ENCODE measurements around the gene PMEPA1. TPM values are rescaled to one million over a fixed set of nuclear protein-coding genes. Genes with fewer than 3 reads are reported as not detected.
A peak's percentile ranks its signal among the peaks of the same experiment; 100 is the strongest.

PMEPA1 gene
- polyA plus RNA-seq, 2 of the 4 experiments (the other 2 are of a cell fraction): 131 to 147 TPM

- Histone ChIP-seq H3K4me3 (no peak overlapping the region), H3K27ac (peak overlapping the region in 1 of 2 experiments; percentile 24; a peak in 1 of 6 replicates), H3K4me1 (peaks cover 79% of the 10 kb centered on the region), H3K4me2 (no peak overlapping the region), H3K9me3 (no peaks in the 10 kb centered on the region)
- no peak for TF ChIP-seq JUN (IDR thresholded peaks at IDR 0.05)
- TF ChIP-seq JUNB (IDR thresholded peaks at IDR 0.05): no peak
- TF ChIP-seq GATA3 (IDR thresholded peaks at IDR 0.05; ENCODE audit: borderline replicate concordance): no peak
- TF ChIP-seq ATOH8 (CRISPR knock-in tag; IDR thresholded peaks at IDR 0.05; ENCODE audit: low read depth): no peak
- TF ChIP-seq HOXB13 (CRISPR knock-in tag; IDR thresholded peaks at IDR 0.05; ENCODE audit: low read depth): no peak
- no peak for TF ChIP-seq CHD2 (IDR thresholded peaks at IDR 0.05; ENCODE audit: low read length, partially characterized antibody)
- no peak for TF ChIP-seq SREBF2 (IDR thresholded peaks at IDR 0.05)
- TF ChIP-seq ZFP36 (IDR thresholded peaks at IDR 0.05; ENCODE audit: borderline replicate concordance, partially characterized antibody): no peak
- TF ChIP-seq E2F6 (IDR thresholded peaks at IDR 0.05; ENCODE audit: borderline replicate concordance, low read depth): no peak
- ChIA-PET CTCF (interaction anchor here (1.1 to 2.1 kb wide), 4 partner anchors 13 to 419 kb away, joined by 3 to 5 read pairs (median 4); no protein-coding TSS in a partner anchor), POLR2A (no interaction called here)
- no peak for ATAC-seq
- FAIRE-seq: no peak
- DNase-seq (ENCODE audit: low read depth in 1 of 2, low spot score in 1 of 2): no peak
- WGBS (ENCODE audit: missing lambda C conversion rate): 91% methylated on average over 18 of the region's 18 CpGs
Observed at GRCh38 chr20:57667924-57668782, 41.7 kb downstream of the PMEPA1 start.

GRCh38 chr20:57667388-57667787 is 42.4 kb downstream of the PMEPA1 start:
- FAIRE-seq (no peak), ATAC-seq (no peak), DNase-seq (ENCODE audit: low read depth in 1 of 2, low spot score in 1 of 2) (no peak)
- TF ChIP-seq, protein P1, sequence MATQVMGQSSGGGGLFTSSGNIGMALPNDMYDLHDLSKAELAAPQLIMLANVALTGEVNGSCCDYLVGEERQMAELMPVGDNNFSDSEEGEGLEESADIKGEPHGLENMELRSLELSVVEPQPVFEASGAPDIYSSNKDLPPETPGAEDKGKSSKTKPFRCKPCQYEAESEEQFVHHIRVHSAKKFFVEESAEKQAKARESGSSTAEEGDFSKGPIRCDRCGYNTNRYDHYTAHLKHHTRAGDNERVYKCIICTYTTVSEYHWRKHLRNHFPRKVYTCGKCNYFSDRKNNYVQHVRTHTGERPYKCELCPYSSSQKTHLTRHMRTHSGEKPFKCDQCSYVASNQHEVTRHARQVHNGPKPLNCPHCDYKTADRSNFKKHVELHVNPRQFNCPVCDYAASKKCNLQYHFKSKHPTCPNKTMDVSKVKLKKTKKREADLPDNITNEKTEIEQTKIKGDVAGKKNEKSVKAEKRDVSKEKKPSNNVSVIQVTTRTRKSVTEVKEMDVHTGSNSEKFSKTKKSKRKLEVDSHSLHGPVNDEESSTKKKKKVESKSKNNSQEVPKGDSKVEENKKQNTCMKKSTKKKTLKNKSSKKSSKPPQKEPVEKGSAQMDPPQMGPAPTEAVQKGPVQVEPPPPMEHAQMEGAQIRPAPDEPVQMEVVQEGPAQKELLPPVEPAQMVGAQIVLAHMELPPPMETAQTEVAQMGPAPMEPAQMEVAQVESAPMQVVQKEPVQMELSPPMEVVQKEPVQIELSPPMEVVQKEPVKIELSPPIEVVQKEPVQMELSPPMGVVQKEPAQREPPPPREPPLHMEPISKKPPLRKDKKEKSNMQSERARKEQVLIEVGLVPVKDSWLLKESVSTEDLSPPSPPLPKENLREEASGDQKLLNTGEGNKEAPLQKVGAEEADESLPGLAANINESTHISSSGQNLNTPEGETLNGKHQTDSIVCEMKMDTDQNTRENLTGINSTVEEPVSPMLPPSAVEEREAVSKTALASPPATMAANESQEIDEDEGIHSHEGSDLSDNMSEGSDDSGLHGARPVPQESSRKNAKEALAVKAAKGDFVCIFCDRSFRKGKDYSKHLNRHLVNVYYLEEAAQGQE (IDR thresholded peaks at IDR 0.05): no peak
- no peak for TF ChIP-seq ATOH8 (CRISPR knock-in tag; IDR thresholded peaks at IDR 0.05; ENCODE audit: low read depth)
- no peak for TF ChIP-seq MAX (IDR thresholded peaks at IDR 0.05)
- TF ChIP-seq CBX8 (IDR thresholded peaks at IDR 0.05): no peak
- no peak for TF ChIP-seq EHMT2 (IDR thresholded peaks at IDR 0.05; ENCODE audit: low read depth)
- TF ChIP-seq, protein P2, sequence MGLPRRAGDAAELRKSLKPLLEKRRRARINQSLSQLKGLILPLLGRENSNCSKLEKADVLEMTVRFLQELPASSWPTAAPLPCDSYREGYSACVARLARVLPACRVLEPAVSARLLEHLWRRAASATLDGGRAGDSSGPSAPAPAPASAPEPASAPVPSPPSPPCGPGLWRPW (IDR thresholded peaks at IDR 0.05): no peak
- TF ChIP-seq FOXS1 (CRISPR knock-in tag; IDR thresholded peaks at IDR 0.05): no peak
- no peak for TF ChIP-seq POLR2AphosphoS2 (conservative IDR thresholded peaks at IDR 0.05; ENCODE audit: low read length)
- TF ChIP-seq HEYL (CRISPR knock-in tag; IDR thresholded peaks at IDR 0.05): no peak
- TF ChIP-seq TP53 (CRISPR knock-in tag; IDR thresholded peaks at IDR 0.05): no peak
- TF ChIP-seq CEBPB (IDR thresholded peaks at IDR 0.05): no peak
- no peak for TF ChIP-seq NFE2L2 (conservative IDR thresholded peaks at IDR 0.05; ENCODE audit: low read length)
- TF ChIP-seq E2F6 (IDR thresholded peaks at IDR 0.05; ENCODE audit: borderline replicate concordance, low read depth): no peak
- TF ChIP-seq ESRRA (IDR thresholded peaks at IDR 0.05; ENCODE audit: borderline replicate concordance, low read length): no peak
- TF ChIP-seq CTCF (IDR thresholded peaks at IDR 0.05): no peak
- TF ChIP-seq, protein P3, sequence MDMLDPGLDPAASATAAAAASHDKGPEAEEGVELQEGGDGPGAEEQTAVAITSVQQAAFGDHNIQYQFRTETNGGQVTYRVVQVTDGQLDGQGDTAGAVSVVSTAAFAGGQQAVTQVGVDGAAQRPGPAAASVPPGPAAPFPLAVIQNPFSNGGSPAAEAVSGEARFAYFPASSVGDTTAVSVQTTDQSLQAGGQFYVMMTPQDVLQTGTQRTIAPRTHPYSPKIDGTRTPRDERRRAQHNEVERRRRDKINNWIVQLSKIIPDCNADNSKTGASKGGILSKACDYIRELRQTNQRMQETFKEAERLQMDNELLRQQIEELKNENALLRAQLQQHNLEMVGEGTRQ (IDR thresholded peaks at IDR 0.05): no peak
- TF ChIP-seq SMC3 (IDR thresholded peaks at IDR 0.05): no peak
- TF ChIP-seq HDAC2 (IDR thresholded peaks at IDR 0.05): no peak
- no peak; a peak in 1 of 5 replicates for TF ChIP-seq JUN (IDR thresholded peaks at IDR 0.05)
- no peak for TF ChIP-seq EHF (CRISPR knock-in tag; IDR thresholded peaks at IDR 0.05)
- Histone ChIP-seq H3K4me3 (no peak overlapping the region), H3K4me1 (peaks cover 79% of the 10 kb centered on the region), H3K4me2 (no peak overlapping the region), H3K9me3 (no peaks in the 10 kb centered on the region), H3K27ac (peak overlapping the region in 1 of 2 experiments; percentile 17; a peak in 1 of 6 replicates)
- ChIA-PET CTCF (interaction anchor here (0.8 to 2.1 kb wide), 5 partner anchors 12 to 163 kb away, joined by 3 to 5 read pairs (median 3); no protein-coding TSS in a partner anchor), POLR2A (no interaction called here)
- WGBS (ENCODE audit: missing lambda C conversion rate): 88% methylated on average over 16 of the region's 16 CpGs

Data from A549 (cell line).